ENCODE data around the gene AUP1.

The AUP1 gene

DNA sequence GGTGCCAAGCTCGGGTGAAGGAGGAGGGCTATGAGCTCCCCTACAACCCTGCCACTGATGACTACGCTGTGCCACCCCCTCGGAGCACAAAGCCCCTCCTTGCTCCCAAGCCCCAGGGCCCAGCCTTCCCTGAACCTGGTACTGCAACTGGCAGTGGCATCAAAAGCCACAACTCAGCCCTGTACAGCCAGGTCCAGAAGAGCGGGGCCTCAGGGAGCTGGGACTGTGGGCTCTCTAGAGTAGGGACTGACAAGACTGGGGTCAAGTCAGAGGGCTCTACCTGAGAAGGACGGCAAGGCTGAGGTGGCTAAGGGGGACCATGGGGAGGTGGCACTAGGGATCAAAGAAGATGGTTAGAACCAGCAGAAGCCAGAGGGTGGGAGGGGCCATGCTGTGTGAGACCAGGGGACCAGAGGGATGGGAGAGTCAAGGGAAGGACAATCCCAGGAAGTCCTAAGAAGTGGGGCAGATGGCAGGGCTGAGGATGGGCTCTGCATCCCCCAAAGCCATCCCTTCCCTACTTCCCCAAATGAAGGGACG lies 27.4 kb upstream of the AUP1 start:
- DNase-seq = no peak

DNA sequence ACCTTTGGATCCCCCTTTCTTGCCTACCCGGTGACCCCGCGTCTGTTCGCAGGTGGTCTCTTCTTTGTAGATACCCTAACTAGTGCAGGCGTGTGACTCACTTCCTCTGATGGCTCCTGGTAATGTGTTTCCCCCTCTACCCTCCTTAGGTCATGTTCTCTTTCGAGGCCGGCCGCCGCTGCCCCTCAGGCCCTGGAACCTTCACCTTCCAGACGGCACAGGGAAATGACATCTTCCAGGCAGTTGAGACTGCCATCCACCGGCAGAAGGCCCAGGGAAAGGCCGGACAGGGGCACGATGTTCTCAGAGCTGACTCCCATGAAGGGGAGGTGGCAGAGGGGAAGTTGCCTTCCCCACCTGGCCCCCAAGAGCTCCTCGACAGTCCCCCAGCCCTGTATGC lies 26.7 kb upstream of the AUP1 start:
- no peak for DNase-seq

DNA sequence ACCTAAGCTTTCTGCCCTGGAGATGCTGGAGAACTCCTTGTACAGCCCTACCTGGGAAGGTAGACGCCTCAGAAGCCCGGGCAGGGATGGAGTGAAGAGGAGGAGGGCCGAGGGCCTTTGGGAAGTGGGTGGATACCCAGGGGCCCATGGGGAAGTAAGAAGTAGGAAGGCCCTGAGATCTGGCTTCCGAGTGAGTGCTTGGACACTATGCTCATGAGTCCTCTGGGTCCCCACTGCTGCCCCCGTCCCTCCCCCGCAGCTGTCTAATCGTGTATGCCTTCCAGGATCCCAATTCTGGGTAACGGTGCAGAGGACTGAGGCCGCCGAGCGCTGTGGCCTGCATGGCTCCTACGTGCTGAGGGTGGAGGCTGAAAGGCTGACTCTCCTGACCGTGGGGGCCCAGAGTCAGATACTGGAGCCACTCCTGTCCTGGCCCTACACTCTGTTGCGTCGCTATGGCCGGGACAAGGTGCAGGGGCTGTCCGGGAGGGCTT lies 26.2 kb upstream of the AUP1 start:
- DNase-seq = no peak

DNA sequence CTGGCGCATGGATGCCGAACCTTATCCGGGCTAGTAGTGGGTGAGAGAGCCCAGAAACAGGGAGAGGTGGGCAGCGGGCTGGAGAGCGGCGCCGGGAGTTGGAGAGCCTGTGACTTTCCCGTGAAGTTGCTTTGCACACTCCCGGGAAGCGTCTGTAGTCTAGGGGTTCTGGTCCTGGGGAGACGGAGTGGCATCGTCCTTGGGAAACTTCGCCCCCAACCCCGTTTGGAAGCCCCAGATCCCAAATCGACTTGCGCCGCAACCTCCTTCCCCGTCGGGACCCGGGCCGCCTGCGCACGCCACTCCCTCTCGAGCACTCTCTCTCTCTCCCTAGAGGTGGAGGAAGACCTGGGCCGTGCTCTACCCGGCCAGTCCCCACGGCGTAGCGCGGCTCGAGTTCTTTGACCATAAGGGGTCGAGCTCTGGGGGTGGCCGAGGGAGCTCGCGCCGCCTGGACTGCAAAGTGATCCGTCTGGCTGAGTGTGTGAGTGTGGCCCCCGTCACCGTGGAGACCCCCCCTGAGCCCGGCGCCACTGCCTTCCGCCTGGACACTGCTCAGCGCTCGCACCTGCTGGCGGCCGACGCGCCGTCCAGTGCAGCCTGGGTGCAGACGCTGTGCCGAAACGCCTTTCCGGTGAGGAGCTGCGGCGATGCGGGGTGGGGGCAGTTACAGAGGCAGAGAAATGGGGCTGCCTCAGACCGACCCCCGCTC lies 25.5 kb upstream of the AUP1 start:
- no peak for DNase-seq

DNA sequence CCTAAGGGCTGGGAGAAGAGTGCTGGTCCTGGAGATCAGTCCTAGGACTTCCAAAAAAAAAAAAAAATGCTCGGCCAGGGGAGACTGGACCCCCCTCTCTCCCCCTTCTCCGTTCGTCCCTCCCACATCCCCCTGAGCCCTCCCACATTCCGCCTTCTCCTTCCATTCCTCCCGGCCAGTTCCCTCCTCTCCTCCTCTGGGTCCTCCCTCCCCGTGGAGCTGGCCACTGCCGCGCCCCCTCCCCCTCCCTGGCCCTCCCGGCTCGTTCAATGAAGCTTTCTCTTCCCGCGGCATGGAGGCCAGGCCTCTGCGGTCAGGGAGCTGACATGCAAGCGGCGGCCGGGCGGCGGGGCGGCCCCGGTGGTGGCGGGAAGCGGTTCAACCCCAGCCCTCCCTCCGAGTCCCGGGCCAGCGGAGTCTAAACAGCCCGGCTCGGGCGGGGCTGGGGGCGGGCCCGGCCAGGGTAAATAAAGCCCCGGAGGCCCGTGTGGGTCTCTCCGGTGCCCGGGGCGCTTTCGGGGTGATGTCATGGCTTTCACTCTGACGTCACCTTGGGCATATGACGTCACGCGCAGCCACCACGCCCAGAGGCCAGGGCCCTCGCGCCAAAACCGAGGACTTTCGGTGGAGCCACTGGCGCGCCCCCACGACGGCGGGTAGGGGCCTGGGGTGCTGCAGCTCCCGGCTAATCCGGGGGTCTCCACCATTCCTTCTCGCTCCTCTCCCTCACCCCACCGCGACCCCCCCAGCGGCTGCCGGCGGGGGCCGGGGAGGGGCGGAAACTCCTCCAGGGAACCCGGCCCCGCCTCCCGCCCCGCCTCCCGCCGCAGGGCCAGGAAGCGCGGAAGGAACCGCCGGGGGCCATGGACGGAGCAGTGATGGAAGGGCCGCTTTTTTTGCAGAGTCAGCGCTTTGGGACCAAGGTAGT lies 24.6 kb upstream of the AUP1 start, which contains the start of the genes DOK1 and LOXL3:
TSS of gene DOK1 (plus strand) at position 829 of the 928 bp plus-strand sequence. CDS start at position 864, 35 bp downstream.
TSS of gene LOXL3 (minus strand) at position 51 of the 928 bp plus-strand sequence. CDS start 1,308 bp downstream, outside the sequence.
- no peak for DNase-seq

DNA sequence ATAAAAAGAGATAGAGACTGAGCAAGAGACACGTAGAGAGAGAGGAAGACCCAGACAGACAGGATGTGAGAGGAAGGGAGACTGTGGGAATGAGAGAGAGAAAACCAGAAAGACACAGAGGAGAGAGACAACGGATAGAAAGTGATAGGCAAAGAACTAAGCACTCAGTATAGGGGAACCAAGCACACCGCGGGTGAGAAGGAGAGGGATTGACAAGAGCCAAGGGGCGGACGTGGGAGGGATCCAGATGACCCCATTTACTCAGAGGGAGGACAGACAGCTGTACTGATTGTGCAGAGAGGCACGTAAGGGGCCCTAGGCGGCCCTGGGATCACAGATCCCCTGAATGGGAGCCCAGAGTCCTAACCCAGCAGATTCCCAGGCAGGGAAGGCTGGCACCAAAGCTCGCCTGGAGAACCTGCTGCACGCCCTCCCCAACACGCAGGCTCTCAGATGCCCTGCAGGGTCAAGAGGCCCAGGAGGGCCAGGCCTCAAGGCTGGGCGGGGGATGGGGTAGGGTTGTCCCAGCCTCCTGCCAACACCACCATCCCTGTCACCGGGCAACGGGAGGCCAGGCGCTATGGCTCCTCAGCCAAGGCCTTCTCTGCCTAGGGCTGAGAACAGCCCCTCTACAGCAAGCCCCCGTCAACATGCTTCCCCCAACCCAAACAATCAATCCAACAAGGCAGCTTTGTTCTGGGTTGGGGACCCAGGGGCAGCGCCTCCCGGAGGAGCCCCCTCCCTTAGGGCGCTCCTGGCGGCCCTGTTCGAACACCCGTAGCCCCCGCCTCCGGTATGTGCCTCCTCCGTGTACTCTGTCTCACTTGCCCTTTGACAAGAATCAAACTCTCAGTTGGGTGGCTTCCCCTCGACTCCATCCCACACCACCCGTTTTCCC lies 23.7 kb upstream of the AUP1 start:
- DNase-seq = no peak

DNA sequence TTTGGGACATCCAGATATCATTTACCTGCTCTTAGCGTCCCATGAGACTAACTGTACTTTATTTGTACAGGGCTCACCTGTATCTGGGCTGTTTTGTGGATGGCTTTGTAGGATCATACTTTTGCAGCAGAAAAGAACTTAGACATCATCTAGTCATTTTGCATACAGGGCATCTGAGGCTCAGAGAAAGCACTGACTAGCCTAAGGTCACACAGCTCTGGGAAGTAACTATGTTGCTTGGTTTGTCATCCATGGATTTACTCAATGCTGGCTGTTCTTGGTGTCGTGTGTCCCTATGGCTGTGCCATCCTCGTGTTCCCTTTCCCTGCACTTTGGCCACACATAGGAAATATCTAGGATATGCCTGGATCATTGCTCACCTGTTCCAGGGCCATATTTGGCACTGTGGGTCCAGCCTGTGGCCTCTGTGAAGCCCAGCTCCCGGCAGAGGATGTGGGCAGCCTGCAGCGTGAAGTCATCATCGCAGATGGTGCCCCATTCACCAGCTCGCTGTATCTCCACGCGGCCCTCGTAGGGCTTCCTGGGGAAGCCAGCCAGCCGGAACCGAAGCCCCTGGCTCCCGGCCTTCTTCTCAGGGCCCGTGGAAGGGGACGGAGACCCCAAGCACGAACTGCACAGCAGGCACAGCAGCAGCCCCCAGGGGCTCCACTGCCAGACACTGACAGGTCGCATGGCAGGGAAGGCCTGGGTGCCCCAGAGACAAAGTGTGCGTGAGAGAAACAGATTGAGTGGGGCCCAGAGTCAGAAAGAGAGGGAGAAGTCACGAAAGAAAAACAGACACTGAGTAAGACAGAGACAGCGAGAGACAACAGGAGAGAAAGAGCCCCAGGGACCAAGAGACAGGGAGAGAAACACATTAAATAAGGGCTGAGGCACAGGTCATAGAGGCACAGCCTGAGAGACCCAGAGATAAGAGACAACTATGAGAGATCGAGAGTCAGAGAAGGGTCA lies 22.7 kb upstream of the AUP1 start:
- DNase-seq = no peak

DNA sequence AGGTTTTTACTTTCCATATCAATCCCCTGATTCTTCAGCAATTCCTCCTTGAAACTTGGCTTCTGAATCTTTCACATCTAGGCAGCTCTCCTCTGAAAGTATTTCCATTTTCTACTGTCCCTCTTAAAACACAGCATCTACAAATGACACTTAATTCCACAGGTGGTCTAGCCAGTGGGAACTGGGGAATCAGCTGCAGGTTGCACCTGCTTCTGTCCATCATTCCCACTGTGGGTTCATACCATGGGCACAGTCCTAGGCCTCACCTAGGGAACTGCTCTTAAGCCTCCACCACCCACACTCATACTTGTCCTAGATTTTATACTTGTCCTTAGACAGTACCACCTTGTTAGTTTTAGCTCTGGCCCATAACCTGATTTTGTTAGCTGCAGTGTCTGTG lies 22.0 kb upstream of the AUP1 start:
- DNase-seq = no peak

DNA sequence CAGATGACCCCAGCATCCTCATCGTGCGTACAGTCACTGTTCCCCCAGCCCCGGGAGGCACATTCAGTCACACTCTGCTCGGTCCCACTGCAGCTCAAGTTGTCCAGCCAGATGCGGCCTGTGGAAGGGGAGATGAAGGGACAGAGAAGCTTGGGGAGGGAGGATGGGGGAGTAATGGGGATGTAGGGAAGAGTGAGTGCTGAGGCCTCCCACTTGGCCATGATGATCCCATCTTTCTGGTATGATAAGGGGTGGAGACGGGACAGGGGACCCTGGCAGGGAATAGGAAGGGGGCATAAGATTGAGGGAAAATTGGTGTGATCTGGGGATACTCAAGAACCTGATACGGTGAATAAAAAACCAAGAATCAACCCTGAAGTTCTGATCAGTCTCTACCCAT lies 20.7 kb upstream of the AUP1 start:
- DNase-seq = no peak

DNA sequence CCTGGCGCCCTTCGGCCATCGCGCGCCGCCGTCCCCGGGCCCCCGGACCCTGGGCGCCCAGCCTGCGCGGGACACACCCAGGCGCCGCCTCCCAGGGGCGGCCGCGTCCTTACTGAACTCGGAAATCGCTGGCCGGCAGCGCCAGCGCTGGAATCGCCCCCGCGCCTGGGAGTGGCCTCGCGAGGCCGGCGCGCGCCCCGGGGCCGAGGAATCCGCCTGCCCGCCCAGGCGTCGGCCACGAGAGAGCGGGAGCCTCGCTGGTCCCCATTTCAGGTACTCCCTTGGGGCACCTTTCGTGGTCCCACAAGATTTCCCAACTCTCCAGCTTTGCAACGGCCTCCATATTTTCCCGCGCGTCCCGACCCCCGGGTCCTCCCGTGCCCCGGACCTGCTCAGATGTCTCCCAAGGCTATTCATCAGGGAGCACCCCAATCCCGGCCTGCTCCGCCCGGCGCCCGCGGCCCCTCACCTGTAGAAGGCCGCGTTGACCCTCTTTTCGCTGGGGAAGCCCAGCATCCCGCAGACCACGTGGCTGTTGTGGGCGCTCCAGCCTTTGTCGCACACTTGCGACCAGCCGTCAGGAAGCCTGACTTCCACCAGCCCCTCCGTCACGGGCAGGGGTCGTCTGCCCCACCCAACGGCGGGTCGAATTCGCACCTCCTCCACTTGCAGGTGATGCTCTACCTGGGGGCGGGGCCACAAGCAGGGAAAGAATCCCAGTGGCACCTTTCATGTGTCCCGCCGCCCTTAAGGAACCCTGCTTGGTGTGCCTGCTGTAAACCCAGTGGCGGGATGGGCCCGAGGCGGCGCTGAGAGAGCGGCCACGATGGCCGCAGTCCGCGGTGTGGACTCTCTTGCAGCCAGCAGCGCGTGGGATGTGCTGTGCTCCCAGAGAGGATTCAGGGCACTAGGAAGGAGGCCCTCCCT lies 19.7 kb upstream of the AUP1 start:
- no peak for DNase-seq

DNA sequence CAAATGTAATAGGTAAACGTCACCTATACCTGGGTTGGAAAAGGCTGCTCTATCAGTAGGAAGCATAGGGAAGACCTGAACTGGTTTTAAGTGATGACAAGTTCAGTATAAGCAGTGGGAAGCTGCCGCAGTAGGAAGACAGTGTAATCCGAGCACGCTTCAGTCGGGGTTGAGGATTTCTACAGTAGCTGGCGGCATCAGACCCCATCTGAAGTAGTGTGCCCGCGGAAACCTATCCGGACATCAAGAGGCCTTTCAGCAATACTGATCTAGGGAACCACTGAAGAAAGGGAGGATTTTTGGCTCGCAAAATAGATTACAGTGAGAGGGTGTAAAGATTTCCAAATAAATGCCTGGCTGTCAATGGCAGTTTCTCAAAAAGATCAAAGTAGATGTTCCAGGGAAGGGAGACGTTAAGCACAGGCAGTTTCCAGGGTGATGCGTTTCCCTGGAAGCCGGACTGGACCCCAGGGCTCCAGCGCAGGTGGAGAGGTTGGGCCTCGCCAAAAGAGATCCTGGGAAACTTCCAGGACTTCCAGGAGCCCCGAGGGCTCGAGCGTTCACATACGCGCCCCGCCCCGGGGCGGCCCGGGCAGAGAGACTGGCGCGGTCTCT lies 18.9 kb upstream of the AUP1 start:
- peak; percentile 16 for DNase-seq

DNA sequence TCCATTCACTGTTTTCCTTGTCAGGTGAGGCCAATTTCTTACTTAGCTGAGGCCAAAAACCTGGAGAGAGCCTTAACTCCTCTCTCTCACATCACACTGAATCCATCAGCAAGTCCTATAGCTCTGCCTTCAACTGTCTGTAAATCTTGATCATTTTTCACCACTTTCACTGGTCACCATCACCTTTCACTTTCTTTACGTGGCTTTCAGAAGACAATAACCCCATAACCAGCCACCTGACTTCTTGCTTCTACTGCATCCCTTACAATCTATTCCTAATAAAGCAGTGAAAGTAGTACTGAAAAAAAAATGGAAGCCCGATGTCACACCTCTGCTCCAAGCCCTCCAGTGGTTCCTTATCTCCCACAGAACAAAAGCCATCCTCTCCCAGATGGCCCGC lies 16.5 kb upstream of the AUP1 start:
- no peak for DNase-seq

DNA sequence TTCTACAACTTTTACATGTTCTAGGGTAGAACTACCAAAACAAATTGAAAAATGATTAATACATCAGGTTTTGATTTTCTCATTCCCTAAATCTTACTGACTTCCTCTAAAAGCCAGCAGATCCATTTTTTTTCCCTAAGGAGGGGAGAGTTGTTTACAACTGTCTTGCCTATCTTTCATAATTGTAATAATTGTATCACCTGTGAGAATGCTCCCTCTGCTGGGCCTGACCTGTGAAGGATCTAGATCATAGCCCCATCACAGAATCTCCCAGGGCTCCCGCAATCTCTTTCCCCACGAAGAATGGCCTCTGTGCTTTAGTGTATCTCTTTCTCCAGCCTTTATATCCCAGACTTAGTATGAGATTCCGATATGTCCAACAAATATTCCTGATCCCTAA lies 15.1 kb upstream of the AUP1 start:
- no peak for DNase-seq

DNA sequence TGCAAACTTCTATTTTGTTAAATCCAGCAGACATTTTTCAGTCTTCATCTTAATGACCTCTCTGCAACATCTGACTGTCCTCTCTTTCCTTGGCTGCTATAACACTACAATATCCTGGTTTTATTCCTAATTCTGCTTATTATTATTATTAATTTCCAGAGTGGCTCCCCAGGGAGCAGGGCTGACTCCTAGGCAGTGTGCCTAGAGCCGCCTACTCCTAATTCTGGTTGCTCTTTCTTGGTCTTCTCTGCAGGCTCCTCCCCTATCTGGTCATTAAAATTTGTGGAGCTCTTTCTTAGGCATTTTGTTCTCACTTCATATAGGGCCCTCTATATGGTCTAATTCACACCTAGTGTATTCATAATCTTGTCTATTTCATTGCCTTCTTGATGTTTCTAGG lies 13.5 kb upstream of the AUP1 start:
- DNase-seq = no peak

DNA sequence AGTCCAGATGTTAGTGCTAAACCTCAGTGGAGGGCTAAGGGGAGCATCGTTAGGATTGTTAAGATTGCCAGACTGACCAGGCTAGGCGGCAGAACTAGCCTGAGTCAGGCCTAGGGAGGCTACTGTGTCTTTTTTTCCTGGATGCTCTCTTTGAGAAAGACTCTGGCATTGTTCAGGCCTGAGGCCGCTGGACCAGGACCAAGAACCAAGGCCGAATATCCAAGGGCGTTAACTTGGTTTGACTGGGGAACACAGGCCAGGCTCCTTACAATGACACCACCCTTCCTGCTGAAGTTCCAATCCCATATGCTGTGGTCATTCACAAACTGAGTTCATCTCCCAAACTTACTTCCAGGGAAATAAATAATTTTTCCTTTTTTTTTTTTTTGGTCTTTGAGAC lies 10.8 kb upstream of the AUP1 start:
- no peak for DNase-seq

DNA sequence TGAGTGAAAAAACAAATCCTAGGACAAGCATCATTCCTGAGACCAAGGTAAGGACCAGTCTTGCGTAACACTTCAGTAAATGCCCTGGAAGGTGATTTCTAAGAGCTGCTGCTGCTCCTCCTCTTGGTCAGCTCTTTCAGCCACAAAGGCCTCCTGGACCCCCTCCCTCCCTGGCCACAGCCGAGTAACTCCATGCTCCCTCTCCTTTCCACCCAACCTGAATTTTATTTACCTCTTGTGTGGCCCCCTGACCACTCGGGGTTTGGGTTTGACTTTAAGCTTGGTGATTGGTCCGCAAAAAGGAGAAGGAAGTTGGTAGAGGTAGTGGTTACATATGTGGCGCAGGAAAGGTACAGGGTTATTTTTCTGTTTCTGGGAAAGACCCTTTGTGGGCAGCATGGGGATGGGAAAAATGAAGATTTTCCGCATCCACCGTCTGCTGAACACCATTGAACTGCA lies 9.4 kb upstream of the AUP1 start:
- DNase-seq = no peak

DNA sequence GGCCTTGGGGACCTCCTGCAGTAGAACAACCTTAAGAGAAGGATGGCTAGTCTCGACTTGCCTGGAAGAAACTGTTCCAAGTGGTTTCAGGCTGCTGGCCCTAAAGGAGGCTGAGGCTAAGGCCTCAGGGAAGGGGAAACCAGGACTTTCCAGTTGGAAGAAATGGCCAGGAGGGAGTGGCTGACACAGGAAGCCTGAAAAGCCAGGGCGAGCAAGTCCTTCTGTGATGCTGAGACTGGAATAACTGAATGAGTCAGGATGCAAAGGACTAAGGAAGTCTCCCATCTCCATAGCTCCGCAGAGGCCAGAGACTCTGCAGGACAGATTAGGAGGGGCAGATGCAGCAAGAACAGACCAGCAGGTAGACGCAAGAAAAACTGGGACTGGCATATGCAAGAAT lies 7.6 kb upstream of the AUP1 start:
- no peak for DNase-seq

DNA sequence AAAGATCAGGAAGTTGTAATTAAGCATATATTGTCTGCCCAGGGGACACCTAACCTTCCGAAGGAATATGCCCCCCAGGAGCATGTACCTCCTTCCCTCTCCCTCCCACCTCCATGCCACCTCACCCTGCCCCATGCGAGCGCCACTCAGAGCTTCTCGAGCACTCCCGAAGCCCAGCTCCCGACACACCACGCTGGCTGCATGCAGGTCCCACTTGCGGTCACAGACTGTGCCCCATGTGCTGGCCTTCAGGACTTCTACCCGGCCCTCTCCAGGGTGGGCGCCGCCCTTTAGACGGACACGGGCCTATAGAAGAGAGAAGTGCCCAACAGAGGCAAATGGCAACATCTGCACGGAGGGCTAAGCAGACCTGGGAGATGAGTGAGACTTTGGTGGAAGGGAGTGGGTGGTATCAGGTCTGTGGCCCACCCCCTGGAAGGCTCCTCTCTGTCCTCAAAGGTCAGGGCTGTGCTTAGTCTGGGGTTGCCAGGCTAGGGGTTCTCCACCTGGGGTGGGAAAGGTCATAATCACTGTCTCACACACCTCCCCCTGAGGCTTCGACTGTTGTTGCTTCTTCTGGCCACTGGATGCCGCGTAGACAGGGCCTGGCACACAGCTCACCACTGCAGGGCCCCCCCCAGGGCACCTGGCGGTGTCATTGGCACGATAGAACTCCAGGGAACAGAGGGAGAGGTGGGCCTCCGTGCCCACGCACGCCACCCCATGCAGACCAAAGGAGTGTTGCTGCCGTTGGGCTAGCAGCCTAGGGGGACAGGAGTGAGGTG lies 6.9 kb upstream of the AUP1 start:
- no peak for DNase-seq

Measured in NCI-H1694 treated with DMSO at 0.1 percent for 48 hours (cell line).